Tibial artery (tissue), 4 donors: ENCODE measurements around the gene RBFA.
A peak's percentile ranks its signal among the peaks of the same experiment; 100 is the strongest.

Experiments
- DNase-seq, 2 donors: peaks; one replicate each; pipeline ENCODE4 v3.0.0-alpha.2; 2019
- H3K27ac ChIP-seq, 2 donors: fragments of 200-600 bp; sonication (generic) in 1 of 2; 1 replicate in 1 of 2; 2 replicates in 1 of 2; pipeline ENCODE4 v1.5.1; 2018 to 2019; ENCODE audit warnings: mild to moderate bottlenecking in 1 of 2
- H3K27me3 ChIP-seq, 2 donors: fragments of 200-600 bp; sonication (generic) in 1 of 2; one replicate each; pipeline versions ENCODE4 v1.5.1 to v1.6.0; 2016 to 2019
- H3K36me3 ChIP-seq, 3 donors: fragments of 200-600 bp; sonication (generic) in 2 of 3; one replicate each; pipeline ENCODE4 v1.5.1; 2016 to 2019; ENCODE audit warnings: mild to moderate bottlenecking in 2 of 3
- H3K4me1 ChIP-seq, 4 donors: fragments of 200-600 bp; sonication (generic) in 2 of 4; 1 replicate in 3 of 4; 2 replicates in 1 of 4; pipeline ENCODE4 v1.5.1; 2016 to 2019
- H3K4me3 ChIP-seq, 2 donors: fragments of 200-600 bp; sonication (generic) in 1 of 2; 1 replicate in 1 of 2; 2 replicates in 1 of 2; pipeline ENCODE4 v1.5.1; 2018 to 2019; ENCODE audit warnings: mild to moderate bottlenecking in 2 of 2
- H3K9me3 ChIP-seq, 3 donors: fragments of 200-600 bp; sonication (generic) in 1 of 3; one replicate each; pipeline ENCODE4 v1.5.1; 2016 to 2019
- intact Hi-C: fragments of 100-400 bp; cut with DNase I; formaldehyde crosslinking; loops from one replicate; pipeline ENCODE4 v1.15.0; 2023; ENCODE audit warnings: low total_unique reads
- TF ChIP-seq, protein P1 (sequence below), 2 experiments: fragments of 200-600 bp in 1 of 2; fragments of 450-650 bp in 1 of 2; IDR thresholded peaks; one replicate each; pipeline ENCODE4 v1.5.1; 2017 to 2019; ENCODE audit warnings: antibody characterized with exemption in 2 of 2, mild to moderate bottlenecking in 1 of 2, moderate library complexity in 1 of 2

RBFA gene

GRCh38 chr18:80034068-80034851, at the start of gene RBFA:
Gene RBFA, plus strand, starts transcription at chr18:80034434. Its CDS starts 62 bp downstream, at chr18:80034496.
- peak; percentile 98 to 99 for DNase-seq
- intact Hi-C loops = loop anchor here (5.0 to 10.0 kb wide), 3 partner anchors 79 to 642 kb away; partner anchors contain the start of gene SLC66A2
- Histone ChIP-seq H3K27ac (peak within 1 kb of the TSS; percentile 85 to 87), H3K36me3 (peaks cover 0 to 23% (median 23%) of the 10 kb centered on the region in 3 donors), H3K4me1 (peaks cover 0 to 18% (median 8%) of the 10 kb centered on the region in 4 donors), H3K4me3 (peak within 1 kb of the TSS; percentile 82 to 93), H3K27me3 (no peaks in the 10 kb centered on the region), H3K9me3 (no peaks in the 10 kb centered on the region)
- TF ChIP-seq, protein P1, sequence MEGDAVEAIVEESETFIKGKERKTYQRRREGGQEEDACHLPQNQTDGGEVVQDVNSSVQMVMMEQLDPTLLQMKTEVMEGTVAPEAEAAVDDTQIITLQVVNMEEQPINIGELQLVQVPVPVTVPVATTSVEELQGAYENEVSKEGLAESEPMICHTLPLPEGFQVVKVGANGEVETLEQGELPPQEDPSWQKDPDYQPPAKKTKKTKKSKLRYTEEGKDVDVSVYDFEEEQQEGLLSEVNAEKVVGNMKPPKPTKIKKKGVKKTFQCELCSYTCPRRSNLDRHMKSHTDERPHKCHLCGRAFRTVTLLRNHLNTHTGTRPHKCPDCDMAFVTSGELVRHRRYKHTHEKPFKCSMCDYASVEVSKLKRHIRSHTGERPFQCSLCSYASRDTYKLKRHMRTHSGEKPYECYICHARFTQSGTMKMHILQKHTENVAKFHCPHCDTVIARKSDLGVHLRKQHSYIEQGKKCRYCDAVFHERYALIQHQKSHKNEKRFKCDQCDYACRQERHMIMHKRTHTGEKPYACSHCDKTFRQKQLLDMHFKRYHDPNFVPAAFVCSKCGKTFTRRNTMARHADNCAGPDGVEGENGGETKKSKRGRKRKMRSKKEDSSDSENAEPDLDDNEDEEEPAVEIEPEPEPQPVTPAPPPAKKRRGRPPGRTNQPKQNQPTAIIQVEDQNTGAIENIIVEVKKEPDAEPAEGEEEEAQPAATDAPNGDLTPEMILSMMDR (IDR thresholded peaks at IDR 0.05) = peak in 1 of 2 experiments; percentile 20

DNA sequence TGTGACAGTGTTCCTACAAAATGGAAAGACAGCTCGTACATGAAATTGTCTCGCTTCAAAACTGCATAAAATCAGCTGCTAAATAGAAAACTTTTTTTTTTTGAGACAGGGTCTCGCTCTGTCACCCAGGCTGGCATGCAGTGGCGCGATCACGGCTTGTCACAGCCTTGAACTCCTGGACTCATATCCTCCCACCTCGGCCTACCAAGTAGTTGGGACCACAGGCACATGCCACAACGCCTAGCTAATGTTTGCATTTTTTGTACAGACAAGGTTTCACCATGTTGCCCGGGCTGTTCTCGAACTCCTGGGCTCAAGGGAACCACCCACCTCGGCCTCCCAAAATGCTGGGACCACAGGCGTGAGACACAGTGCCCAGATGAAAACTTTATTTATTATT, 49.1 kb upstream of the RBFA start:
- no peaks in the 10 kb centered on the region for H3K27me3 ChIP-seq
- intact Hi-C loops = loop anchor here (5.0 kb wide), 1 partner anchor 33 kb away; the partner anchor contains the start of gene SLC66A2

DNA sequence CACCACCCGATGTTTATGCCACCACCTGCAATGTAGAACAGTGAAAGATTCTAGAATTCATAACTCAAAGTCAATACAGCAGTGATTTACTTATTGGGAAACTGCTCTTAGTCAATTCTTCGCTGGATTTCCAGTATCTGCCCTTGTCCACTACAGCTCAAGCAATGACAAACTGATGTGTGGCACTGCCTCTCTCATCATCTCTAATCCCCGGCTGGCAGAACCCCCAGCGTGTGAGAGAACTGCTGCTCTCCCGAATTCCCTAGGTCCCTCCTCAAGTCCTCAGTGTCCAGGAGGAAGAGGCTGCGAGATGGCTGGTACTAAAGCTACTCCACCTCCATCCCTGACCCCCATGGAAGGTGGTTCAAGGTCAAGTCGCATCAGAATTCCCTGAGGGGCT, 47.5 kb upstream of the RBFA start:
- no peaks in the 10 kb centered on the region for H3K9me3 ChIP-seq
- intact Hi-C loops = loop anchor here (5.0 kb wide), 1 partner anchor 34 kb away; the partner anchor contains the start of gene SLC66A2
- H3K27me3 ChIP-seq = no peaks in the 10 kb centered on the region
- DNase-seq = no peak
- peak overlapping the region in 1 of 2 donors; percentile 98 for H3K27ac ChIP-seq
- H3K4me3 ChIP-seq = peak overlapping the region; percentile 85 to 96
- H3K4me1 ChIP-seq = peaks cover 0 to 36% (median 22%) of the 10 kb centered on the region in 4 donors
- TF ChIP-seq, protein P1 (IDR thresholded peaks at IDR 0.05) = no peak
- peaks cover 0 to 15% (median 0%) of the 10 kb centered on the region in 3 donors for H3K36me3 ChIP-seq

More for the DNA sequence above, 49.1 kb upstream of the RBFA start:
- H3K27ac ChIP-seq = no peak overlapping the region
- no peaks in the 10 kb centered on the region for H3K9me3 ChIP-seq
- TF ChIP-seq, protein P1 (IDR thresholded peaks at IDR 0.05) = no peak
- peaks cover 0 to 15% (median 0%) of the 10 kb centered on the region in 3 donors for H3K36me3 ChIP-seq
- H3K4me3 ChIP-seq = no peak overlapping the region
- H3K4me1 ChIP-seq = peaks cover 0 to 40% (median 22%) of the 10 kb centered on the region in 4 donors
- no peak for DNase-seq

DNA sequence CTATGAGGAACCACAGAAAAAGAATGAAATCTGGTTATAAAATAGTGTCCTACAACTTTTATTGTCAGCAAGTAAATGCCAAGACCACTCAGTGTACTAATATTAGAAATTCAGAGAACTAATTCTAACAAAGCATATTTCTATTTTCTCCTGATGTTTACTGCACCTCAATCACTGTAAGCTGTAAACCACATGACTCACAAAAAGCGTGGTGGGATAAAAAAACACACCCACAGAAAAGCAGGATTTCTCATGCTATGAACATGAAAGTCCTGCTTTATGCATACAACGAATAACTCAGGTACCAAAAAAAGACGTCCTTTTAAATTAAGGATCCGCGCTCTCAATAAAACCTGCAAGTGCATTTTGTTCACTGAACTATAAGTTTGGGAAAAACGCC, 46.7 kb upstream of the RBFA start:
- H3K9me3 ChIP-seq = no peaks in the 10 kb centered on the region
- H3K27me3 ChIP-seq = no peaks in the 10 kb centered on the region
- TF ChIP-seq, protein P1 (IDR thresholded peaks at IDR 0.05) = no peak
- peak overlapping the region; percentile 98 for H3K27ac ChIP-seq
- intact Hi-C loops = loop anchor here (5.0 kb wide), 1 partner anchor 35 kb away; the partner anchor contains the start of gene SLC66A2
- peaks cover 0 to 36% (median 22%) of the 10 kb centered on the region in 4 donors for H3K4me1 ChIP-seq
- peaks cover 0 to 15% (median 0%) of the 10 kb centered on the region in 3 donors for H3K36me3 ChIP-seq
- DNase-seq = no peak
- H3K4me3 ChIP-seq = peak overlapping the region; percentile 85 to 96

DNA sequence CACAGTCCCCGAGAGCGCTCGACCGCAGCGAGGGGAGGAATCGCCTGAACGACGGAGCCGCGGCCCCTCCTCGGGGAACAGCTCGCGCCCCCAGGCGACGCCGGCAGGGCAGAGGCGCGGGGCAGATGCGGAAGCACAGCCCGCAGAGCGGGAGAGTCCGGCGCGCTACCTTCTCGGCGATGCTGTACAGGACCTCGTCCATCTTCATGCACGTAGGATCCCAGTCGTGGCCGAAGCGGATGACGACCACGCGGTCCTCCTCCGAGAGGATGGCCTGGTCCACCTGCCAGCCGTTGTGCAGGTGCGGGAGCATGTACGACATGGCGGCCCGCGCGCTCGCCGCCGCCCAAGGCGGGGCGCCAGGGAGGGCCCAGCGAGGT, 46.2 kb upstream of the RBFA start:
- TF ChIP-seq, protein P1 (IDR thresholded peaks at IDR 0.05) = peak; percentile 10 to 11
- intact Hi-C loops = loop anchor here (2.0 to 5.0 kb wide), 2 partner anchors 36 to 45 kb away; partner anchors contain the start of gene SLC66A2
- Histone ChIP-seq H3K4me3 (peak overlapping the region; percentile 85 to 96), H3K36me3 (peaks cover 0 to 15% (median 0%) of the 10 kb centered on the region in 3 donors), H3K27ac (peak overlapping the region; percentile 98), H3K4me1 (peaks cover 0 to 31% (median 22%) of the 10 kb centered on the region in 4 donors), H3K9me3 (no peaks in the 10 kb centered on the region), H3K27me3 (no peaks in the 10 kb centered on the region)
- DNase-seq = peak; percentile 30 to 72
